Omental fat pad (tissue), 4 donors: ENCODE results near the gene TRIM56. TPM values are rescaled to one million over a fixed set of nuclear protein-coding genes. Genes with fewer than 3 reads are reported as not detected.
A peak's percentile ranks its signal among the peaks of the same experiment; 100 is the strongest.
"Not testable (repeated sequence)": the region's sequence is repeated elsewhere in the genome, so short reads cannot be mapped to it uniquely, and the experiment has no call there.

Experiments used
- ATAC-seq: fragments of 150-250 bp; one replicate; pipeline ENCODE4 v1.9.1; 2016; ENCODE audit warnings: mild to moderate bottlenecking, moderate library complexity; ENCODE audit not compliant: low FRiP score
- DNase-seq: peaks from one replicate; pipeline ENCODE4 v3.0.0-alpha.2; 2019; ENCODE audit warnings: low spot score
- CTCF ChIP-seq, 3 donors: fragments of 450-650 bp; IDR thresholded peaks; one replicate each; pipeline ENCODE4 v1.5.1; 2016 to 2017; ENCODE audit warnings: antibody characterized with exemption in 3 of 3, mild to moderate bottlenecking in 3 of 3, moderate library complexity in 2 of 3
- total RNA-seq, 4 donors: library from RNA; depleted of rRNA; stranded (reverse); fragments of >200 nt; gene quantifications; one replicate each; pipeline ENCODE4 v1.1.0, GENCODE V29; 2016

The TRIM56 gene
- total RNA-seq, 4 donors from 2014 or later = 14.1 to 41.1 (median 20.9) TPM

GRCh38 chr7:101099969-101100781 lies 14.9 kb downstream of the TRIM56 start:
- ATAC-seq (peak; percentile 98), DNase-seq (peak; percentile 97)
- TF ChIP-seq CTCF (IDR thresholded peaks at IDR 0.05) = no peak

- ATAC-seq (no peak), DNase-seq (no peak)
- no peak for TF ChIP-seq CTCF (IDR thresholded peaks at IDR 0.05)
Observed at GRCh38 chr7:101100858-101101847, 15.9 kb downstream of the TRIM56 start.

GRCh38 chr7:101102026-101102425 lies 16.7 kb downstream of the TRIM56 start:
- DNase-seq (no peak), ATAC-seq (no peak)
- no peak for TF ChIP-seq CTCF (IDR thresholded peaks at IDR 0.05)

GRCh38 chr7:101103701-101104100 lies 18.4 kb downstream of the TRIM56 start:
- ATAC-seq, DNase-seq: not testable (repeated sequence)

DNA sequence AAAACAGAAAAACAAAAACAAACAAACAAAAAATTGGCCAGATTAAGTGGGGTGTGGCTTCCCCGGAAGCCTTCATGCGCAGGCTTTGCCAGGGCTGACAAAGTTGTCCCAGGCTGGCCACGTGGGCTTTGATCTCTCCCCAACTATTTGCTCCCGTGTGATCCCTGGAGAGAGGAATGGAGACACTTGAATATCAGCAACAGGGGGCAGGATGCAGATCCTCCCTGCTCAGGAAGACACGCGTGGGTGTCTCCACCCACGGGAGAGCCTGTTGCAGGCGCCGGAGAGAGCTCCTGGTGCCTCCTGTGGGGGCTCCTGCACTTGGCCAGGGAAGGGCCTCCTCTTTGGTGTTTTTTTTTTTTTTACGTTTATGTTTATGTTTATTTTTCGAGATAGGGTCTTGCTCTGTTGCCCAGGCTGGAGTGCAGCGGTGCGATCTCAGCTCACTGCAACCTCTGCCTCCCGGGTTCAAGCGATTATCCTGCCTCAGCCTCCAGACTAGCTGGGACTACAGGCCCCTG lies 19.0 kb downstream of the TRIM56 start:
- TF ChIP-seq CTCF (IDR thresholded peaks at IDR 0.05) = no peak
- ATAC-seq (no peak), DNase-seq (no peak)

GRCh38 chr7:101104799-101105198 lies 19.5 kb downstream of the TRIM56 start:
- ATAC-seq = no peak
- no peak for TF ChIP-seq CTCF (IDR thresholded peaks at IDR 0.05)
- DNase-seq = no peak

DNA sequence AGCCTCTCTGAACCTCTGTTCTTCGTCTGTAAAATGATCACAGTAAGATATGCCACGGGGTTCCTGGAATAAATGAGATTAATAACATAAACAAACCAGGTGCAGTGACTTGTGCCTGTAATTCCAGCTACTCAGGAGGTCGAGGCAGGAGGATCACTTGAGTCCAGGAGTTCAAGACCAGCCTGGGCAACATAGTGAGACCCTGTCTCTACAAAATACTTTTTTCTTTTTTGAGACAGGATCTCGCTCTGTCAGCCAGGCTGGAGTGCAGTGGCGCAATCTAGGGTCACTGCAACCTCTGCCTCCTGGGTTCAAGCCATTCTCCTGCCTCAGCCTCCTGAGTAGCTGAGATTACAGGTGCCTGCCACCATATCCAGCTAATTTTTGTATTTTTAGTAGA lies 20.0 kb downstream of the TRIM56 start:
- ATAC-seq, DNase-seq: not testable (repeated sequence)
